Measurements from ENCODE around the gene PLEKHH3. TPM values are rescaled to one million over a fixed set of nuclear protein-coding genes. Genes with fewer than 3 reads are reported as not detected.

The PLEKHH3 gene, protein sequence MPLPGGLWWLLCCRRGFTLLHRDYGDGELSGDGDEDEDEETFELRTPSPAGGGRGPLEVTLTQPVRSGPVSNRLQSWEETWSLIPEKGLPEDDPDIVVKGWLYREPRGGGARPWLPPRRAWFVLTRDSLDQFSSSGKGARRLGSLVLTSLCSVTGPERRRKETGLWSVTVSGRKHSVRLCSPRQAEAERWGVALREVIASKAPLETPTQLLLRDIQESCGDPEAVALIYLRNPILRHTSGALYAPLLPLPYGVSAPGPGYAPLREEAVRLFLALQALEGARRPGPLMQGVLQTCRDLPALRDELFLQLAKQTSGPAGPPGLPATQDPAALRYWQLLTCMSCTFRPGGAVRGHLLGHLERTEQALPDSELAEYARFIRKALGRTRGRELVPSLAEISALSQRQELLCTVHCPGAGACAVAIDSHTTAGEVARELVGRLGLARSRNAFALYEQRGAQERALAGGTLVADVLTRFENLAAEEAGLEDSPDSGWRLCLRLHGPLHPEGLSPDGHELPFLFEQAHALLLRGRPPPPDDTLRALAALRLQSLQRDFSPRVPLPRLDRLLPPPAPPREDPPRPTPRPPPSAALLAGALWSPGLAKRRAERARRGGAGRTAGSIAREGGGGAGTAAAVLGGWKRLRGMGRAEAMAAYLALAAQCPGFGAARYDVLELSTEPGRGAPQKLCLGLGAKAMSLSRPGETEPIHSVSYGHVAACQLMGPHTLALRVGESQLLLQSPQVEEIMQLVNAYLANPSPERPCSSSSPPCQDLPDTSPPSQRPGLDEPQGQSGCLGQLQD
- 9.1 and 10.4 TPM in 2 replicates for total RNA-seq

DNA sequence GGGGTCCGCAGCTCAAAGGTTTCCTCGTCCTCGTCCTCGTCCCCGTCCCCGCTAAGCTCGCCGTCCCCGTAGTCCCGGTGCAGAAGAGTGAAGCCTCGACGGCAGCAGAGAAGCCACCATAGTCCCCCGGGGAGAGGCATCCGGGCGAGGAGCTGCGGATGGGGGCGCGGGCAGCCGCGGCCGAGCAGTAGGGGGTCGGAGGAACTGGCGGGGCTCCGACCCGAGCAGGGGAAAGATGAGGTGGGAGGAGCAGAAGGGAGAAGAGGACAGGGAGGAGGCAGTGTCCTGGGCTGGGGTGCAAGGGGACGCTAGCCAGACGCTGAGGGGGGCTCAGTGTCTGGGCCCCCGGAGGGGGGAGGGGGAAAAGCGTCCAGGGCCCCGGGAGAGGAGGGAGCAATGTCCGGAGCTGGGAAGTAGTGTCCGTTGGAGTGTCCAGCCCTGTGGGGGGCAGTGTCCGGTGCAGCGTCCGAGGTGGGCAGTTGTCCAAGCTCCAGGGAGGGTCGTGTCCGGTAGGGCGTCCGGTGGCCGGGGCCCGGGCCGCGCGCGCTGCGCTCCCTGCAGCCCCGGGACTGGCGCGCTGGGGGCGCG is at the start of gene PLEKHH3:
PLEKHH3 (minus strand) TSS at position 571 of the 588 bp plus-strand sequence; CDS start at position 140, 431 bp downstream.

DNA sequence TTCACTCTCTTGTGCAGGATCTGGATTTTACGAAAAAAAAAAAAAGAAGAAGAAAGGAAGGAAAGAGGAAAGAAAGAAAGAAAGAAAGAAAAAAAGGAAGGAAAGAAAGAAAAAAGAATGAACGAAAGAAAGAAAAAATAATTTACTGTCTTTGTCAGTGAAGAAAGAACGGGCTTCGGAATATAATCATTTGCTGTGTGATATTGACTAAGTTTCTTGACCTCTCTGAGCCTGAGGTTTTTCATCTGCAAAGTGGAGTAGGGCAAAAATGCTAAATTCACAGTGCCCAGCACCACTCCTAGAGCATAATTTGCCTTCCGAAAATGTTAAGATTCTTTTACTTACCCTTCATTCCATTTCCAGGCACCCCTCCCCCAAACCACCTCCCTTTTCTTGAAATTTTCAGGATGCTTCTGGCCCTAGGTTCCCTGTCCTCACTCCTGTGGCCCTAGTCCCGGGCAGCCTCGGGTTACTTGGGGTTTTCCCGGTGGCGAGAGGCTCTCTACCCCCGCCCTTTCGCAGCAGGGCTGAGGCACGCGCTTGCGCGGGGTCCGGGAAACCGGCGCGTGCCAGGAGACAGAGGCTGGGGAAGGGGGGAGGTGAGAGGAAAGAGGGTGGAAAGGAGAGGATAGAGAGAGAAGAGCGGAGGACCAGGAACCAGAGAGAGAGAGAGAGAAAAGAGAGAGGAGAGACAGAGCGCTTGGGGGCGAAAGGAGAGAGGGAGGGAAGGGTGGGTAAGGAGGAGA is 5.4 kb upstream of the PLEKHH3 start, which contains the start of gene CNTNAP1:
CNTNAP1 (plus strand) TSS at position 556 of the 746 bp plus-strand sequence. CDS start 299 bp downstream, outside the sequence.

DNA sequence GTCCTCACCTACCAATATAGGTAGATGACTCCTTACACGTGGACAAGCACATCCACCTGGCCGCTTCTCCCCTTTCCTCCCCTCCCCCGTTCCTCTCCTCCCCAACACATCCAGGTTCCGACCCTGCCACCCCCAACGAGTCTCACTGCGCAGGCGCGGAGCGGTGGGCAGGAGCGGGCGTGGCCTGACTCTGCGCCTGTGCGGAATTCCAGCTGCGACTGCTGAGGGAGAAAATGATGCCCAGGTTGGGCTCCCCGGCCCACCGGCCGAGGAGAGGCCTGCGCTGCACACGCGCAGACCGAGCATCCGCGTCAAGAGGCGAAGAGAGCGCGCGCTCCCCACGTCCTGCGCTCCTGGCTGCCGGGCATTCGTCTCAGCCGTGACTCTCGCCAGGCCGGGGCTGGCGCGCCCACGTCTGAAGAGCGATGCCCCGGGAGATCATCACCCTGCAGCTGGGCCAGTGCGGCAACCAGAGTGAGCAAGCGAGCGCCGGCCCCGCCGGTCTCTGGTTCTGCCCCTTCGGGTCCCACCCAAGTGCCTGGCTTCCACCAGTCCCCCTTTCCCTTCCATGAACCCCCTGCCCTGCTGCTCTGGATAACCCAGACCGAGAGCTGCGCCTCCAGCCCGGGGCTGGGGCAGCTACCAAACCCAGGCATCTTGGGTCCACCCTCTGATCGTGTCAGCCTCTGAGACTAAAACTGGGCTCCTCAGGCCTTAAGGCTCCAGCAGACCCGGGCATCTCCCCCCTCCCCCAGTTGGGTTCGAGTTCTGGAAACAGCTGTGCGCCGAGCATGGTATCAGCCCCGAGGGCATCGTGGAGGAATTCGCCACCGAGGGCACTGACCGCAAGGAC is 17.5 kb downstream of the PLEKHH3 start, which contains the start of gene TUBG2:
TUBG2 (plus strand) TSS at position 206 of the 853 bp plus-strand sequence; CDS start at position 426, 220 bp downstream.

Other genes starting within 250 kb of the PLEKHH3 start
- gene ATP6V0A1, start 218.1 kb downstream of the PLEKHH3 start, total RNA-seq, result 17.9 and 22.9 TPM in 2 replicates
- 44.9 and 56.5 TPM in 2 replicates for gene NAGLU, start 140.8 kb downstream of the PLEKHH3 start, total RNA-seq
- 0.05 TPM in 1 of 2 replicates, not detected in the other for gene HSD17B1, start 124.1 kb downstream of the PLEKHH3 start, total RNA-seq
- gene COASY, start 114.8 kb downstream of the PLEKHH3 start, total RNA-seq, result 36.2 and 46.4 TPM in 2 replicates
- 31.0 and 33.3 TPM in 2 replicates for gene MLX, start 109.9 kb downstream of the PLEKHH3 start, total RNA-seq
- gene PSMC3IP, start 99.3 kb downstream of the PLEKHH3 start, total RNA-seq, result 13.1 and 13.2 TPM in 2 replicates
- gene RETREG3, start 67.6 kb downstream of the PLEKHH3 start, total RNA-seq, result 30.9 and 34.6 TPM in 2 replicates
- gene TUBG1, start 67.3 kb downstream of the PLEKHH3 start, total RNA-seq, result 104 and 106 TPM in 2 replicates
- gene TUBG2, start 17.7 kb downstream of the PLEKHH3 start, total RNA-seq, result 2.6 and 6.4 TPM in 2 replicates
- 2.9 and 9.1 TPM in 2 replicates for gene CCR10, start 4.8 kb upstream of the PLEKHH3 start, total RNA-seq
- gene CNTNAP1, start 5.5 kb upstream of the PLEKHH3 start, total RNA-seq, result 38.2 and 40.8 TPM in 2 replicates
- gene EZH1, start 68.0 kb upstream of the PLEKHH3 start, total RNA-seq, result 9.0 and 13.3 TPM in 2 replicates
- gene RAMP2, start 84.2 kb upstream of the PLEKHH3 start, total RNA-seq, result 9.6 and 14.4 TPM in 2 replicates
- gene VPS25, start 96.5 kb upstream of the PLEKHH3 start, total RNA-seq, result 70.7 and 88.0 TPM in 2 replicates
- gene WNK4, start 103.6 kb upstream of the PLEKHH3 start, total RNA-seq, result 2.9 and 3.7 TPM in 2 replicates
- 85.2 and 103 TPM in 2 replicates for gene COA3, start 121.7 kb upstream of the PLEKHH3 start, total RNA-seq
- gene CNTD1, start 121.9 kb upstream of the PLEKHH3 start, total RNA-seq, result not detected in 2 replicates
- 97.8 and 99.6 TPM in 2 replicates for gene BECN1, start 147.3 kb upstream of the PLEKHH3 start, total RNA-seq
- gene PSME3, start 156.4 kb upstream of the PLEKHH3 start, total RNA-seq, result 119 and 146 TPM in 2 replicates
- gene AOC2, start 167.6 kb upstream of the PLEKHH3 start, total RNA-seq, result 0.20 and 0.27 TPM in 2 replicates
- 0.40 TPM in 1 of 2 replicates, not detected in the other for gene AOC3, start 174.2 kb upstream of the PLEKHH3 start, total RNA-seq
- not detected in 2 replicates for gene G6PC1, start 223.8 kb upstream of the PLEKHH3 start, total RNA-seq

Data from mammary microvascular endothelial cell (primary cell).